ENCODE data around the gene DPRX.

Gene DPRX

GRCh38 chr19:53655042-53655665, 23.4 kb downstream of the DPRX start:
- Histone ChIP-seq H3K27me3 (ENCODE audit: insufficient read depth, low read depth) (no peaks in the 10 kb centered on the region), H3K27ac (no peak overlapping the region), H3K4me3 (IDR thresholded peaks at IDR 0.05; ENCODE audit: insufficient read depth, low read depth, low read length) (no peak overlapping the region), H4K20me1 (ENCODE audit: insufficient read depth) (no peaks in the 10 kb centered on the region), H3K4me1 (ENCODE audit: low read depth, poor library complexity, severe bottlenecking) (no peaks in the 10 kb centered on the region), H3K4me2 (no peak overlapping the region), H3K9ac (no peak overlapping the region), H2AFZ (ENCODE audit: low read depth) (no peak overlapping the region), H3K79me2 (ENCODE audit: insufficient read depth, low read depth) (no peaks in the 10 kb centered on the region), H3K36me3 (ENCODE audit: insufficient read depth) (no peaks in the 10 kb centered on the region)
- no peak for TF ChIP-seq CTCF (conservative IDR thresholded peaks at IDR 0.05; ENCODE audit: low read depth, low read length)

GRCh38 chr19:53657330-53657729, 25.5 kb downstream of the DPRX start:
- Histone ChIP-seq H3K79me2 (ENCODE audit: insufficient read depth, low read depth) (no peaks in the 10 kb centered on the region), H3K27ac (no peak overlapping the region), H3K9ac (no peak overlapping the region), H3K4me2 (no peak overlapping the region), H4K20me1 (ENCODE audit: insufficient read depth) (no peaks in the 10 kb centered on the region), H3K27me3 (ENCODE audit: insufficient read depth, low read depth) (no peaks in the 10 kb centered on the region), H3K4me3 (IDR thresholded peaks at IDR 0.05; ENCODE audit: insufficient read depth, low read depth, low read length) (no peak overlapping the region), H3K4me1 (ENCODE audit: low read depth, poor library complexity, severe bottlenecking) (no peaks in the 10 kb centered on the region), H2AFZ (ENCODE audit: low read depth) (no peak overlapping the region), H3K36me3 (ENCODE audit: insufficient read depth) (no peaks in the 10 kb centered on the region)
- TF ChIP-seq CTCF (conservative IDR thresholded peaks at IDR 0.05; ENCODE audit: low read depth, low read length): no peak

GRCh38 chr19:53657778-53658177, 26.0 kb downstream of the DPRX start:
- no peak overlapping the region for H2AFZ ChIP-seq (ENCODE audit: low read depth)
- H3K4me1 ChIP-seq (ENCODE audit: low read depth, poor library complexity, severe bottlenecking): no peaks in the 10 kb centered on the region
- H3K4me3 ChIP-seq (IDR thresholded peaks at IDR 0.05; ENCODE audit: insufficient read depth, low read depth, low read length): no peak overlapping the region
- TF ChIP-seq CTCF (conservative IDR thresholded peaks at IDR 0.05; ENCODE audit: low read depth, low read length): no peak
- H3K79me2 ChIP-seq (ENCODE audit: insufficient read depth, low read depth): no peaks in the 10 kb centered on the region
- no peak overlapping the region for H3K4me2 ChIP-seq
- H3K27me3 ChIP-seq (ENCODE audit: insufficient read depth, low read depth): no peaks in the 10 kb centered on the region
- no peak overlapping the region for H3K9ac ChIP-seq
- no peaks in the 10 kb centered on the region for H3K36me3 ChIP-seq (ENCODE audit: insufficient read depth)
- H4K20me1 ChIP-seq (ENCODE audit: insufficient read depth): no peaks in the 10 kb centered on the region
- no peak overlapping the region for H3K27ac ChIP-seq

GRCh38 chr19:53659292-53659691, 27.5 kb downstream of the DPRX start:
- Histone ChIP-seq H3K36me3 (ENCODE audit: insufficient read depth) (no peaks in the 10 kb centered on the region), H3K9ac (no peak overlapping the region), H3K4me3 (IDR thresholded peaks at IDR 0.05; ENCODE audit: insufficient read depth, low read depth, low read length) (no peak overlapping the region), H3K27me3 (ENCODE audit: insufficient read depth, low read depth) (no peaks in the 10 kb centered on the region), H3K4me1 (ENCODE audit: low read depth, poor library complexity, severe bottlenecking) (no peaks in the 10 kb centered on the region), H3K79me2 (ENCODE audit: insufficient read depth, low read depth) (no peaks in the 10 kb centered on the region), H3K27ac (no peak overlapping the region), H2AFZ (ENCODE audit: low read depth) (no peak overlapping the region), H3K4me2 (no peak overlapping the region), H4K20me1 (ENCODE audit: insufficient read depth) (no peaks in the 10 kb centered on the region)
- TF ChIP-seq CTCF (conservative IDR thresholded peaks at IDR 0.05; ENCODE audit: low read depth, low read length): no peak

Data from KMS-11 (cell line).